Measurements from ENCODE around the gene TMEM209.

- TF ChIP-seq CTCF (IDR thresholded peaks at IDR 0.05), result no peak
- TF ChIP-seq POLR2A (IDR thresholded peaks at IDR 0.05), result no peak
Observed at GRCh38 chr7:130208516-130208915, 3.3 kb upstream of the TMEM209 start.

Data from body of pancreas (tissue), 4 donors.